H1 (cell line): ENCODE data around the gene ARID4A. TPM values are rescaled to one million over a fixed set of nuclear protein-coding genes. Genes with fewer than 3 reads are reported as not detected.
A peak's percentile ranks its signal among the peaks of the same experiment; 100 is the strongest.

Experiments
- ASH2L ChIP-seq: fragments of 200-600, 300-600 bp; sonication (generic); IDR thresholded peaks from one replicate; pipeline ENCODE4 v1.7.1; 2017; ENCODE audit warnings: low read length
- EP300 ChIP-seq, 2 experiments: IDR thresholded peaks; 1 replicate in 1 of 2; 2 replicates in 1 of 2; pipeline ENCODE4 v1.6.1; 2011 to 2012; ENCODE audit warnings: low read depth in 2 of 2, low read length in 2 of 2, mild to moderate bottlenecking in 2 of 2, borderline replicate concordance in 1 of 2, inconsistent platforms in 1 of 2, moderate library complexity in 1 of 2
- GABPA ChIP-seq: IDR thresholded peaks from 2 replicates; pipeline ENCODE4 v1.6.1; 2011; ENCODE audit warnings: mild to moderate bottlenecking, low read length, moderate library complexity, borderline replicate concordance; ENCODE audit not compliant: insufficient read depth
- GTF2F1 ChIP-seq: IDR thresholded peaks from 2 replicates; pipeline ENCODE4 v1.6.1; 2012; ENCODE audit warnings: low read depth, low read length, improper control_type of control experiment, borderline replicate concordance
- HDAC6 ChIP-seq: IDR thresholded peaks from one replicate; pipeline ENCODE4 v1.7.1; 2012; ENCODE audit warnings: low read depth, mild to moderate bottlenecking, inconsistent platforms, low read length, moderate library complexity
- KDM4A ChIP-seq: IDR thresholded peaks from one replicate; pipeline ENCODE4 v1.7.1; 2012; ENCODE audit warnings: low read depth, mild to moderate bottlenecking, moderate library complexity, low read length, inconsistent platforms; ENCODE audit not compliant: severe bottlenecking
- PHF8 ChIP-seq: fragments of 200-600 bp; sonication (generic); conservative IDR thresholded peaks from 2 replicates; pipeline ENCODE4 v1.7.1; 2012; ENCODE audit warnings: low read depth, mild to moderate bottlenecking, inconsistent platforms, low read length, moderate library complexity
- TAF7 ChIP-seq: optimal IDR thresholded peaks from 2 replicates; pipeline ENCODE3; 2011; ENCODE audit warnings: low read depth, mild to moderate bottlenecking, inconsistent platforms, low read length, moderate library complexity, borderline replicate concordance
- polyA plus RNA-seq, 7 experiments: library from polyadenylated mRNA; depleted of rRNA in 3 of 7; stranded (reverse) in 5 of 7; unstranded in 2 of 7; fragments of >200 nt in 5 of 7; fragments of 200-250 nt in 2 of 7; gene quantifications; 1 replicate in 5 of 7; 2 replicates in 1 of 7; 4 replicates in 1 of 7; pipeline versions ENCODE4 v1.2.1 to v1.2.3, GENCODE V29; 2011 to 2013; ENCODE audit warnings: missing spikeins in 2 of 7, mixed read lengths in 2 of 7
- total RNA-seq: library from RNA; stranded (reverse); fragmentation: NEBNext Ultra II Directional; extraction: Animal tissue kit (Norgen Biotek cat#: 25700); gene quantifications from 2 replicates; pipeline ENCODE4 v1.2.1, GENCODE V29; 2021
- TF ChIP-seq, protein P1 (sequence below): IDR thresholded peaks from 2 replicates; pipeline ENCODE4 v1.6.1; 2012; ENCODE audit warnings: low read length, inconsistent platforms
- TF ChIP-seq, protein P2 (sequence below): IDR thresholded peaks from 2 replicates; pipeline ENCODE4 v1.6.1; 2012; ENCODE audit warnings: inconsistent platforms

ARID4A gene
- total and polyA plus RNA-seq, 2 of the 8 experiments (the other 6 are each of a cell fraction or from before 2014, with no cell fraction given): 2.1 to 14.6 TPM

DNA sequence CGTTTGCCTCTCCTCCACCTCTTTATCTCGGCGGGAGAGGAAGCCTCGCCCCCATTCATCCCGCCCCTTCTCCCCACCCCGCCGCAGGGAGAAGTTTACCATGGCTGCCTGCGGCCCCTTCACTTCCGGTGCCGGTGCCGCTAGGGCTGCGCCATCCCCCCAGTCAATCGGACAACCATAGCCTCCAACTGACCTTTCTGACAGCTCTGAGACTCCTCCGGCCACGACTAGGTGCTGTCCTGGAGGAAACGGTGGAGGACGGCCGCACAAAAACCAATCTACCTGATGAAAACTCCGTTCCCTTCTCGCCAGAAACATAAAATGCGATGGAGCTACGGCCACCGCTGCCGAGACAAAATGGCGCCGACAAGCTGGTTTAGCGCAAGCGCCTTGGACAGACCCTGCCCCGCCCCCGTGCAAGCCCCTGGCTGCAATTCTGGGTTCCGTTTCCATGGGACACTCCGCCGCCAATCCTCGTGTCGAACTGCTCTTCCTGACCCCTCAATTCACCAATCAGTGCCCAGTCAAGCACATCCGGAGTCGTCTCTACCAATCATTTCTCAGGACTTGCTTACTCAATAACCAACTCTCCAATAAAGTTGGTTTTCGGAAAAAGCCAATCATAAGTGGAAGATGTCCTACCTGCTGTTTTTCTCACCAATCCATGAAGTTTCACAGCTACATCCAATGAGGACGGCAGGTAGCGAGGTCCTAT, 436 bp upstream of the ARID4A start (continued):
- TF ChIP-seq HDAC6 (no peak), EP300 (IDR thresholded peaks at IDR 0.05; ENCODE audit: borderline replicate concordance in 1 of 2, low read depth in 2 of 2, low read length in 2 of 2) (peak in 1 of 2 experiments; percentile 51; a peak in 1 of 3 replicates), PHF8 (peak; percentile 100), KDM4A (no peak), ASH2L (peak; percentile 85), GTF2F1 (peak; percentile 27; the same call in 1 of the 2 replicates), GABPA (peak; percentile 57; the same call in 1 of the 2 replicates), TAF7 (peak; percentile 76)
- TF ChIP-seq, protein P1, sequence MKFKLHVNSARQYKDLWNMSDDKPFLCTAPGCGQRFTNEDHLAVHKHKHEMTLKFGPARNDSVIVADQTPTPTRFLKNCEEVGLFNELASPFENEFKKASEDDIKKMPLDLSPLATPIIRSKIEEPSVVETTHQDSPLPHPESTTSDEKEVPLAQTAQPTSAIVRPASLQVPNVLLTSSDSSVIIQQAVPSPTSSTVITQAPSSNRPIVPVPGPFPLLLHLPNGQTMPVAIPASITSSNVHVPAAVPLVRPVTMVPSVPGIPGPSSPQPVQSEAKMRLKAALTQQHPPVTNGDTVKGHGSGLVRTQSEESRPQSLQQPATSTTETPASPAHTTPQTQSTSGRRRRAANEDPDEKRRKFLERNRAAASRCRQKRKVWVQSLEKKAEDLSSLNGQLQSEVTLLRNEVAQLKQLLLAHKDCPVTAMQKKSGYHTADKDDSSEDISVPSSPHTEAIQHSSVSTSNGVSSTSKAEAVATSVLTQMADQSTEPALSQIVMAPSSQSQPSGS: peak; percentile 61; the same call in 1 of the 2 replicates
- TF ChIP-seq, protein P2, sequence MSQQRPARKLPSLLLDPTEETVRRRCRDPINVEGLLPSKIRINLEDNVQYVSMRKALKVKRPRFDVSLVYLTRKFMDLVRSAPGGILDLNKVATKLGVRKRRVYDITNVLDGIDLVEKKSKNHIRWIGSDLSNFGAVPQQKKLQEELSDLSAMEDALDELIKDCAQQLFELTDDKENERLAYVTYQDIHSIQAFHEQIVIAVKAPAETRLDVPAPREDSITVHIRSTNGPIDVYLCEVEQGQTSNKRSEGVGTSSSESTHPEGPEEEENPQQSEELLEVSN: 0 out of 2 replicates have a peak, but pooled peaks have one; percentile 8
